ENCODE results near the gene ONECUT3.

DNA sequence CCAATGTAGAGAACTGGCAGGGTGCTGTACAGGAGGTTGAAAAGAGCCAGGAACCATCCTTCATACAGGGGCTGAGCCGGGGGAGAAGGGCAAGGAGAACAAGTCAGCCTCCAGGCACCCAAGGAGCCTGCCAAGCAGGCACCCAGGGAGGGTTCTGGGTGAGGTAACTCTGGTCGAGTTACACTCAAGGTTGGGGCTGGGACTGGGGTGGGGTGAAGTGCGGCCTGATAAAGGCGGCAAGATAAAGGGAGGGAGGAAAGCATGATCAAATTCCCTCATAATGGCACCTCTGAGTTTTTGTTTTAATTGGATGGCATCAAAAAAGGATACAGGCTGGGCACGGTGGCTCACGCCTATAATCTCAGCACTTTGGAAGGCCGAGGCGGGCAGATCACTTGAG is 33.8 kb downstream of the ONECUT3 start:
- TF ChIP-seq CTCF (IDR thresholded peaks at IDR 0.05) (no peak), POLR2A (IDR thresholded peaks at IDR 0.05) (no peak), EP300 (IDR thresholded peaks at IDR 0.05) (no peak)
